GM12878 (cell line): ENCODE measurements around the gene DAPK2. TPM values are rescaled to one million over a fixed set of nuclear protein-coding genes. Genes with fewer than 3 reads are reported as not detected.

ENCODE experiments used
- ATAC-seq: fragments of 200-7000 bp; cut with Tn5 transposase; 3 replicates; pipeline ENCODE4 v1.9.1; 2020; ENCODE audit warnings: mild to moderate bottlenecking, moderate library complexity
- BruUV-seq: library from RNA; stranded (reverse); fragments of 400-500 nt; replicated peaks from 2 replicates; lab custom pipeline; 2021; lab: Mats Ljungman, UMichigan
- CTCF ChIA-PET: fragments of 300-600 bp; sonication (Branson Sonifier 250); formaldehyde crosslinking; extraction: SDS; loops from one replicate; lab custom pipeline; 2021; ENCODE audit warnings: inconsistent platforms; lab: Yijun Ruan, JAX
- POLR2A ChIA-PET: fragments of 350-600 bp; formaldehyde crosslinking; extraction: SDS; loops from one replicate; lab custom pipeline; 2021; ENCODE audit warnings: inconsistent platforms; lab: Charles Lee
- RAD21 ChIA-PET: fragments of 300-600 bp; sonication (Branson Sonifier 250); formaldehyde crosslinking; loops from one replicate; lab custom pipeline; 2023; ENCODE audit warnings: antibody characterized with exemption; ENCODE audit not compliant: unreplicated experiment; lab: Charles Lee
- SMC1A ChIA-PET: fragments of 300-600 bp; sonication (Branson Sonifier 250); formaldehyde crosslinking; loops from one replicate; lab custom pipeline; 2023; ENCODE audit not compliant: unreplicated experiment, uncharacterized antibody; lab: Charles Lee
- DNase-seq: peaks from one replicate; pipeline ENCODE4 v3.0.0-alpha.2; 2011; ENCODE audit warnings: low read depth, low spot score
- FAIRE-seq: peaks from 3 replicates; lab custom pipeline; 2011; peaks lifted over from hg19 to GRCh38; lab: Jason Lieb, UNC
- H2AFZ ChIP-seq: 2 replicates; pipeline ENCODE4 v1.6.0; 2011; ENCODE audit warnings: low read depth, low read length, control low read depth; ENCODE audit not compliant: control insufficient read depth
- H3K27ac ChIP-seq: 2 replicates; pipeline ENCODE4 v1.5.1; 2011; ENCODE audit warnings: control low read depth; ENCODE audit not compliant: control insufficient read depth, insufficient read depth
- H3K27me3 ChIP-seq, 2 experiments: replicated peaks in 1 of 2; 2 replicates each; pipeline versions ENCODE4 v1.6.0 to v1.6.1; 2011; ENCODE audit warnings: low read length in 1 of 2; ENCODE audit not compliant: control insufficient read depth in 2 of 2, insufficient read depth in 2 of 2
- H3K36me3 ChIP-seq, 2 experiments: 2 replicates each; pipeline ENCODE4 v1.5.1; 2011; ENCODE audit warnings: low read length in 1 of 2; ENCODE audit not compliant: control insufficient read depth in 2 of 2, insufficient read depth in 2 of 2
- H3K4me1 ChIP-seq: 2 replicates; pipeline ENCODE4 v1.6.1; 2011; ENCODE audit warnings: mild to moderate bottlenecking, low read length, moderate library complexity, mixed read lengths; ENCODE audit not compliant: control insufficient read depth, insufficient read depth
- H3K4me2 ChIP-seq: 2 replicates; pipeline ENCODE4 v1.6.0; 2011; ENCODE audit warnings: control low read depth; ENCODE audit not compliant: control insufficient read depth, insufficient read depth
- H3K4me3 ChIP-seq: fragments of 200-600 bp; sonication (generic); 2 replicates; pipeline ENCODE4 v1.5.1; 2016
- H3K79me2 ChIP-seq: 2 replicates; pipeline ENCODE4 v1.6.0; 2011; ENCODE audit warnings: low read length; ENCODE audit not compliant: control insufficient read depth, insufficient read depth
- H3K9ac ChIP-seq: 2 replicates; pipeline ENCODE4 v1.8.0; 2011; ENCODE audit warnings: low read length, control low read depth, mixed read lengths; ENCODE audit not compliant: control insufficient read depth, insufficient read depth
- H3K9me3 ChIP-seq: replicated peaks from 3 replicates; pipeline ENCODE4 v1.5.1; 2011; ENCODE audit warnings: mild to moderate bottlenecking, low read length; ENCODE audit not compliant: control insufficient read depth, insufficient read depth
- H4K20me1 ChIP-seq: 2 replicates; pipeline ENCODE4 v1.6.0; 2011; ENCODE audit not compliant: control insufficient read depth, insufficient read depth
- ATF7 ChIP-seq: fragments of 450-650 bp; IDR thresholded peaks from 2 replicates; pipeline ENCODE4 v1.6.1; 2016; ENCODE audit warnings: low read depth, mild to moderate bottlenecking
- BRCA1 ChIP-seq: IDR thresholded peaks from 2 replicates; pipeline ENCODE4 v1.6.1; 2011; ENCODE audit warnings: low read depth, low read length, improper control_type of control experiment
- CBX5 ChIP-seq: sonication (generic); IDR thresholded peaks from 2 replicates; pipeline ENCODE4 v1.6.1; 2016; ENCODE audit warnings: low read depth, moderate library complexity, mild to moderate bottlenecking, inconsistent platforms
- DPF2 ChIP-seq: fragments of 450-650 bp; IDR thresholded peaks from 2 replicates; pipeline ENCODE4 v1.6.1; 2017; ENCODE audit warnings: mild to moderate bottlenecking
- EZH2 ChIP-seq: IDR thresholded peaks from 2 replicates; pipeline ENCODE4 v1.6.1; 2012; ENCODE audit warnings: low read depth, mild to moderate bottlenecking, control low read depth, inconsistent platforms, low read length, borderline replicate concordance; ENCODE audit not compliant: control insufficient read depth
- FOXK2 ChIP-seq: fragments of 450-650 bp; IDR thresholded peaks from 2 replicates; pipeline ENCODE4 v1.6.1; 2017; ENCODE audit warnings: mild to moderate bottlenecking, moderate library complexity
- HDAC6 ChIP-seq: fragments of 200-600 bp; sonication (generic); IDR thresholded peaks from one replicate; pipeline ENCODE4 v1.8.0; 2017; ENCODE audit warnings: antibody characterized with exemption; ENCODE audit not compliant: unreplicated experiment
- IKZF1 ChIP-seq: fragments of 450-650 bp; conservative IDR thresholded peaks from 2 replicates; pipeline ENCODE4 v1.6.1; 2017; ENCODE audit warnings: antibody characterized with exemption, mild to moderate bottlenecking
- LARP7 ChIP-seq: fragments of 450-650 bp; IDR thresholded peaks from 2 replicates; pipeline ENCODE4 v1.6.1; 2017; ENCODE audit warnings: mild to moderate bottlenecking
- MEF2B ChIP-seq: fragments of 450-650 bp; IDR thresholded peaks from 2 replicates; pipeline ENCODE4 v1.6.1; 2018; ENCODE audit warnings: mild to moderate bottlenecking, moderate library complexity; ENCODE audit not compliant: partially characterized antibody, poor library complexity, severe bottlenecking
- MTA2 ChIP-seq: fragments of 450-650 bp; IDR thresholded peaks from 2 replicates; pipeline ENCODE4 v1.6.1; 2016; ENCODE audit warnings: low read depth, mild to moderate bottlenecking, moderate library complexity
- NFYA ChIP-seq: IDR thresholded peaks from 2 replicates; pipeline ENCODE4 v1.6.1; 2011; ENCODE audit warnings: low read depth, mild to moderate bottlenecking, low read length, improper control_type of control experiment, borderline replicate concordance
- POU2F2 ChIP-seq: IDR thresholded peaks from 3 replicates; pipeline ENCODE4 v1.6.1; 2011; ENCODE audit warnings: low read depth, mild to moderate bottlenecking, low read length, borderline replicate concordance
- SPI1 ChIP-seq: IDR thresholded peaks from 2 replicates; pipeline ENCODE4 v1.6.1; 2011; ENCODE audit warnings: low read depth, mild to moderate bottlenecking, low read length, moderate library complexity, borderline replicate concordance; ENCODE audit not compliant: insufficient read depth
- SREBF1 ChIP-seq: IDR thresholded peaks from 2 replicates; pipeline ENCODE4 v1.6.1; 2012; ENCODE audit warnings: mild to moderate bottlenecking, low read length
- ZNF24 ChIP-seq: fragments of 450-650 bp; IDR thresholded peaks from 2 replicates; pipeline ENCODE4 v1.6.1; 2017; ENCODE audit warnings: antibody characterized with exemption, mild to moderate bottlenecking
- WGBS: methylation state at CpG from one replicate; pipeline ENCODE4 v1.1.6; 2016; ENCODE audit warnings: low lambda C conversion rate; ENCODE audit not compliant: insufficient replicate concordance, insufficient coverage; ENCODE audit errors: missing lambda C conversion rate; 5-methylcytosine and 5-hydroxymethylcytosine counted together
- in situ Hi-C: fragments of 300-500 bp; cut with MboI; formaldehyde crosslinking; loops from 9 replicates; pipeline ENCODE4 v1.14.3; 2018; ENCODE audit warnings: mixed read lengths
- intact Hi-C: fragments of 100-400 bp; cut with micrococcal nuclease; formaldehyde crosslinking; loops from one replicate; pipeline ENCODE4 v1.14.2; 2022; ENCODE audit not compliant: unreplicated experiment
- polyA plus RNA-seq, 11 experiments: library from polyadenylated mRNA; depleted of rRNA in 4 of 11; unstranded in 6 of 11; stranded (reverse) in 5 of 11; fragments of >200 nt; fragmentation: Nextera tagmentation in 4 of 11; fragmentation: Illumina TruSeq in 1 of 11; extraction: Ambion mirVana in 4 of 11; extraction: Trizol in 1 of 11; gene quantifications; 1 replicate in 1 of 11; 2 replicates in 10 of 11; pipeline versions ENCODE4 v1.2.1 to v1.2.3, GENCODE V29; 2011 to 2016; ENCODE audit warnings: inconsistent platforms in 2 of 11, missing spikeins in 2 of 11, low read depth in 1 of 11
- total RNA-seq, 4 experiments: library from RNA; depleted of rRNA in 3 of 4; stranded (reverse); fragments of >200 nt in 3 of 4; fragmentation: Illumina TruSeq in 1 of 4; extraction: Trizol in 1 of 4; gene quantifications; 2 replicates each; pipeline versions ENCODE4 v1.2.1 to v1.2.3, GENCODE V29; 2013 to 2021
- TF ChIP-seq, protein P1 (sequence below): fragments of 450-650 bp; IDR thresholded peaks from 2 replicates; pipeline ENCODE4 v1.6.1; 2017; ENCODE audit warnings: borderline replicate concordance
- TF ChIP-seq, protein P2 (sequence below): fragments of 450-650 bp; IDR thresholded peaks from 2 replicates; pipeline ENCODE4 v1.6.1; 2016; ENCODE audit warnings: mild to moderate bottlenecking

The DAPK2 gene
- total and polyA plus RNA-seq, 10 of the 15 experiments (the other 5 are each of a cell fraction or from before 2014, with no cell fraction given): 0.69 to 8.4 (median 4.1) TPM

DNA sequence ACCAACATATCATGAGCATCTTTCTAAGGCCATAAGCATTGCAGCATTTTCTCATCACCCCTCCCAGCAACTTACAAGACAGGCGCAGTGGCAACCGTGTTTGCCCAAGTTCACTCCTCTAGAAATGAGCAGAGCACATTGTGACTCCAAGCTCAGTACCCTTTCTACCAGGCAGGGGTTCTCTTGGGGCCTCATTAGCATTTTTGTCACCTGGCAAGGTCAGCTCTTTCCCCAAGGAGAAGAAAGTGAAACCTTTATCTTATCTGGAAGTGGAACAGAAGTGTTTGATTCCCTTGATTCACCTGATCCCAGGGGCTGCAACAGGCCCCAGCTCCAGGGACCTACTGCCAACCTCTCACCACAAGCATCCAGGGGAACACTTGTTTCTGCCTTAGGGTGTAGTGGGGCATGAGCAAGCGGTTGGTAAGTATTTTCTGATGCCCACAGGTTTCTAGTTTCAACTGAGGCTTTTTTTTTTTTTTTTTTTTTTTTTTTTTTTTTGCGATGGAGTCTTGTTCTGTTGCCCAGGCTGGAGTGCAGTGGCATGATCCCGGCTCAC is 168.5 kb downstream of the DAPK2 start (continued):
- TF ChIP-seq, protein P1, sequence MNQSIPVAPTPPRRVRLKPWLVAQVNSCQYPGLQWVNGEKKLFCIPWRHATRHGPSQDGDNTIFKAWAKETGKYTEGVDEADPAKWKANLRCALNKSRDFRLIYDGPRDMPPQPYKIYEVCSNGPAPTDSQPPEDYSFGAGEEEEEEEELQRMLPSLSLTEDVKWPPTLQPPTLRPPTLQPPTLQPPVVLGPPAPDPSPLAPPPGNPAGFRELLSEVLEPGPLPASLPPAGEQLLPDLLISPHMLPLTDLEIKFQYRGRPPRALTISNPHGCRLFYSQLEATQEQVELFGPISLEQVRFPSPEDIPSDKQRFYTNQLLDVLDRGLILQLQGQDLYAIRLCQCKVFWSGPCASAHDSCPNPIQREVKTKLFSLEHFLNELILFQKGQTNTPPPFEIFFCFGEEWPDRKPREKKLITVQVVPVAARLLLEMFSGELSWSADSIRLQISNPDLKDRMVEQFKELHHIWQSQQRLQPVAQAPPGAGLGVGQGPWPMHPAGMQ: no peak
- TF ChIP-seq POU2F2: 0 out of 3 replicates have a peak, but pooled peaks have one; percentile 14

DNA sequence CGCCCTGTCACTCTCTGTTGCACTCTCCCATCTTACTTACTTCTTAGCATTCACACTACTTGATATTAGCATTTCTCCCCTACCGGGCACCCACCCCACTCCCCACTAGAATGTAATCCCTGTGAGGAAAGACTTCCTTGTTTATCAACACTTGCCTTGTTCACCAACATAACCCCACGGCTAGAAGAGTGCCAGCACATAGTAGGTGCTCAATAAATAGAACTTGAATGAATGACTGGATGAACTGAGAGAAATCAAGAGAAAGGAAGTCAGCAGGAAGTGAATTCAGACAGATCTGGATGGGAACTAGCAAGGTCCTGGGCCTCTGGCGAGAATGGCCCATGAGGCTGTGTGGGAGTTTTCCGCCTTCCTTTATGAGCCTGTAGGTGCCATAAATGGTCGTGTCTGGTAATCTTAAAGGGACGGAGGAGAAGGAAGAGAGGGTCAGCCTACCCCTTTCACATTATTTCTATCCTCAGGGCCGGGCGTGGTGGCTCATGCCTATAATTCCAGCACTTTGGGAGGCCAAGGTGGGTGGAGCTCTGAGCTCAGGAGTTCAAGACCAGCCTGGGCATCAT is 170.1 kb downstream of the DAPK2 start:
- WGBS: 71% methylated on average over 9 of the region's 9 CpGs
- Histone ChIP-seq H3K27ac (no peak overlapping the region), H3K9me3 (no peaks in the 10 kb centered on the region; the same call in 2 of the 3 replicates), H3K79me2 (no peaks in the 10 kb centered on the region), H3K27me3 (no peaks in the 10 kb centered on the region), H4K20me1 (no peaks in the 10 kb centered on the region), H3K4me3 (no peak overlapping the region), H2AFZ (no peak overlapping the region), H3K36me3 (no peaks in the 10 kb centered on the region), H3K4me1 (peaks cover 39% of the 10 kb centered on the region), H3K9ac (no peak overlapping the region), H3K4me2 (no peak overlapping the region)
- intact Hi-C loops: no loop called here
- TF ChIP-seq DPF2 (peak; percentile 74; the same call in 1 of the 2 replicates), HDAC6 (no peak), BRCA1 (no peak), CBX5 (no peak), IKZF1 (0 out of 2 replicates have a peak, but pooled peaks have one; percentile 19), EZH2 (no peak), LARP7 (no peak), ZNF24 (0 out of 2 replicates have a peak, but pooled peaks have one; percentile 23), MTA2 (no peak), SPI1 (no peak), NFYA (no peak), SREBF1 (no peak), ATF7 (no peak), FOXK2 (no peak), MEF2B (peak; percentile 12)
- TF ChIP-seq, protein P2, sequence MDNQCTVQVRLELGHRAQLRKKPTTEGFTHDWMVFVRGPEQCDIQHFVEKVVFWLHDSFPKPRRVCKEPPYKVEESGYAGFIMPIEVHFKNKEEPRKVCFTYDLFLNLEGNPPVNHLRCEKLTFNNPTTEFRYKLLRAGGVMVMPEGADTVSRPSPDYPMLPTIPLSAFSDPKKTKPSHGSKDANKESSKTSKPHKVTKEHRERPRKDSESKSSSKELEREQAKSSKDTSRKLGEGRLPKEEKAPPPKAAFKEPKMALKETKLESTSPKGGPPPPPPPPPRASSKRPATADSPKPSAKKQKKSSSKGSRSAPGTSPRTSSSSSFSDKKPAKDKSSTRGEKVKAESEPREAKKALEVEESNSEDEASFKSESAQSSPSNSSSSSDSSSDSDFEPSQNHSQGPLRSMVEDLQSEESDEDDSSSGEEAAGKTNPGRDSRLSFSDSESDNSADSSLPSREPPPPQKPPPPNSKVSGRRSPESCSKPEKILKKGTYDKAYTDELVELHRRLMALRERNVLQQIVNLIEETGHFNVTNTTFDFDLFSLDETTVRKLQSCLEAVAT: 0 out of 2 replicates have a peak, but pooled peaks have one; percentile 35
- POLR2A ChIA-PET: interaction anchor here (1.1 kb wide), 1 partner anchor 17 kb away, joined by 3 read pairs; no protein-coding TSS in a partner anchor
- RAD21 ChIA-PET: interaction anchor here (0.9 kb wide), 1 partner anchor 14 kb away, joined by 3 read pairs; no protein-coding TSS in a partner anchor
- no peak for DNase-seq
- BruUV-seq: no TSS peak
- no peak for ATAC-seq
- in situ Hi-C loops: no loop called here
- FAIRE-seq: no peak
- CTCF ChIA-PET: interaction anchor here (1.6 to 1.7 kb wide), 2 partner anchors 14 to 124 kb away, joined by 4 to 7 read pairs; no protein-coding TSS in a partner anchor
- SMC1A ChIA-PET: interaction anchor here (1.1 to 7.4 kb wide), 2 partner anchors 8 to 95 kb away, joined by 3 to 84 read pairs; no protein-coding TSS in a partner anchor
